HepG2 (cell line): ENCODE results near the gene SMARCA2. TPM values are rescaled to one million over a fixed set of nuclear protein-coding genes. Genes with fewer than 3 reads are reported as not detected.

Source experiments
- ARID4A ChIP-seq: sonication (generic); formaldehyde crosslinking; IDR thresholded peaks from 2 replicates; pipeline ENCODE4 v1.5.0; 2020; ENCODE audit warnings: mild to moderate bottlenecking, missing genetic modification reagents, borderline replicate concordance
- EEA1 ChIP-seq: sonication (generic); formaldehyde crosslinking; IDR thresholded peaks from 2 replicates; pipeline ENCODE4 v1.5.1; 2020; ENCODE audit warnings: mild to moderate bottlenecking, missing genetic modification reagents, borderline replicate concordance
- FOXK1 ChIP-seq: sonication (generic); formaldehyde crosslinking; IDR thresholded peaks from 2 replicates; pipeline ENCODE4 v1.4.0; 2020; ENCODE audit warnings: low read depth, missing genetic modification reagents, borderline replicate concordance
- GATAD2A ChIP-seq: IDR thresholded peaks from 2 replicates; pipeline ENCODE4 v1.6.1; 2016
- HNRNPK ChIP-seq: fragments of 200-400 bp; formaldehyde crosslinking; IDR thresholded peaks from 2 replicates; pipeline ENCODE4 v1.6.1; 2018; ENCODE audit warnings: low read length, low read depth, moderate library complexity, mild to moderate bottlenecking; ENCODE audit not compliant: poor library complexity, severe bottlenecking
- IRF9 ChIP-seq: sonication (generic); formaldehyde crosslinking; IDR thresholded peaks from 2 replicates; pipeline ENCODE4 v1.8.0; 2022; ENCODE audit warnings: missing genetic modification reagents, mild to moderate bottlenecking, borderline replicate concordance
- SPEN ChIP-seq: sonication (generic); formaldehyde crosslinking; IDR thresholded peaks from 2 replicates; pipeline ENCODE4 v1.5.1; 2020; ENCODE audit warnings: low read depth, mild to moderate bottlenecking, missing genetic modification reagents
- STAG1 ChIP-seq: sonication (generic); formaldehyde crosslinking; IDR thresholded peaks from 2 replicates; pipeline ENCODE4 v1.4.0; 2020; ENCODE audit warnings: missing genetic modification reagents
- THAP11 ChIP-seq: IDR thresholded peaks from 2 replicates; pipeline ENCODE4 v1.6.1; 2016; ENCODE audit warnings: missing biosample characterization, missing genetic modification reagents
- ZIK1 ChIP-seq: sonication (generic); formaldehyde crosslinking; IDR thresholded peaks from 2 replicates; pipeline ENCODE4 v1.5.0; 2020; ENCODE audit warnings: mild to moderate bottlenecking, low read depth, missing genetic modification reagents, borderline replicate concordance
- ZNF282 ChIP-seq: fragments of 450-650 bp; IDR thresholded peaks from 2 replicates; pipeline ENCODE4 v1.6.1; 2018; ENCODE audit not compliant: partially characterized antibody
- ZNF609 ChIP-seq: sonication (generic); formaldehyde crosslinking; IDR thresholded peaks from 2 replicates; pipeline ENCODE4 v1.4.0; 2020; ENCODE audit warnings: mild to moderate bottlenecking, missing genetic modification reagents, borderline replicate concordance
- ZNF747 ChIP-seq: sonication (generic); formaldehyde crosslinking; IDR thresholded peaks from 2 replicates; pipeline ENCODE4 v1.8.1; 2023; ENCODE audit warnings: missing genetic modification reagents, mild to moderate bottlenecking, borderline replicate concordance
- ZNF770 ChIP-seq: sonication (generic); formaldehyde crosslinking; IDR thresholded peaks from 2 replicates; pipeline ENCODE4 v1.5.0; 2020; ENCODE audit warnings: mild to moderate bottlenecking, missing genetic modification reagents
- polyA plus RNA-seq, 8 experiments: library from polyadenylated mRNA; depleted of rRNA in 3 of 8; stranded (reverse) in 7 of 8; unstranded in 1 of 8; fragments of >200 nt; fragmentation: Illumina TruSeq in 4 of 8; extraction: Trizol in 4 of 8; gene quantifications; 2 replicates each; pipeline versions ENCODE4 v1.2.1 to v1.2.3, GENCODE V29; 2011 to 2016; ENCODE audit warnings: low read depth in 4 of 8, missing spikeins in 1 of 8, mixed read lengths in 1 of 8; ENCODE audit not compliant: insufficient read depth in 1 of 8
- total RNA-seq, 5 experiments: library from RNA; depleted of rRNA; stranded (reverse); fragments of >200 nt; fragmentation: Illumina TruSeq; extraction: Trizol; gene quantifications; 2 replicates each; pipeline ENCODE4 v1.2.3, GENCODE V29; 2016; ENCODE audit warnings: low read depth in 1 of 5

The SMARCA2 gene
- total and polyA plus RNA-seq, 2 of the 13 experiments (the other 11 are each of a cell fraction or from before 2014, with no cell fraction given) = 22.5 to 23.7 TPM

GRCh38 chr9:2014696-2015580, at the start of gene SMARCA2 (continued):
- TF ChIP-seq ZNF609 (CRISPR knock-in tag) = 0 out of 2 replicates have a peak, but pooled peaks have one; percentile 22
- TF ChIP-seq FOXK1 (CRISPR knock-in tag) = peak; percentile 62; the same call in 1 of the 2 replicates
- no peak for TF ChIP-seq STAG1 (CRISPR knock-in tag)
- TF ChIP-seq GATAD2A (CRISPR knock-in tag) = peak; percentile 11; the same call in 1 of the 2 replicates
- no peak for TF ChIP-seq ZNF282
- peak; percentile 32; the same call in 1 of the 2 replicates for TF ChIP-seq ZNF747
- TF ChIP-seq IRF9 = 0 out of 2 replicates have a peak, but pooled peaks have one; percentile 45
- peak; percentile 22 for TF ChIP-seq HNRNPK
- TF ChIP-seq EEA1 (CRISPR knock-in tag) = peak; percentile 61; the same call in 1 of the 2 replicates
- TF ChIP-seq ZNF770 = peak; percentile 45; the same call in 1 of the 2 replicates
- peak; percentile 83 for TF ChIP-seq ARID4A
- peak; percentile 64 for TF ChIP-seq SPEN (CRISPR knock-in tag)
- TF ChIP-seq THAP11 = peak; percentile 48; the same call in 1 of the 2 replicates
- 0 out of 2 replicates have a peak, but pooled peaks have one; percentile 43 for TF ChIP-seq ZIK1
